Caco-2 (cell line): Measurements from ENCODE around the gene ZNF132. TPM values are rescaled to one million over a fixed set of nuclear protein-coding genes. Genes with fewer than 3 reads are reported as not detected.

ENCODE experiments used
- BruUV-seq: library from RNA; stranded (reverse); fragments of 400-500 nt; replicated peaks from 2 replicates; lab custom pipeline; 2021; lab: Mats Ljungman, UMichigan
- CTCF ChIA-PET: fragments of 300-600 bp; sonication (Branson Sonifier 250); formaldehyde crosslinking; loops from one replicate; lab custom pipeline; 2022; ENCODE audit warnings: antibody characterized with exemption; lab: Charles Lee
- POLR2A ChIA-PET: fragments of 300-600 bp; sonication (Branson Sonifier 250); formaldehyde crosslinking; loops from one replicate; lab custom pipeline; 2022; ENCODE audit warnings: antibody characterized with exemption; lab: Charles Lee
- DNase-seq, 2 experiments: peaks; one replicate each; pipeline versions ENCODE4 v3.0.0 to v3.0.0-alpha.2; 2020 to 2022
- H3K27me3 ChIP-seq: replicated peaks from 2 replicates; pipeline ENCODE4 v1.6.0; 2011; ENCODE audit warnings: low read length; ENCODE audit not compliant: control insufficient read depth, insufficient read depth
- H3K36me3 ChIP-seq: 2 replicates; pipeline ENCODE4 v1.5.1; 2011; ENCODE audit warnings: low read length; ENCODE audit not compliant: control insufficient read depth, insufficient read depth
- H3K4me1 ChIP-seq: fragments of 250-450 bp; sonication (Bioruptor Pico); 2 replicates; pipeline ENCODE4 v1.5.1; 2020; ENCODE audit warnings: mild to moderate bottlenecking
- H3K4me3 ChIP-seq: 2 replicates; pipeline ENCODE4 v1.5.1; 2011; ENCODE audit warnings: low read depth, mild to moderate bottlenecking, control low read depth, low read length
- H3K9me3 ChIP-seq: fragments of 250-450 bp; sonication (Bioruptor Pico); 2 replicates; pipeline ENCODE4 v1.5.1; 2020; ENCODE audit warnings: mild to moderate bottlenecking, moderate library complexity
- H3K27ac Mint-ChIP-seq: one replicate; pipeline ENCODE4 v1.8.0; 2022; ENCODE audit warnings: mixed read lengths; ENCODE audit not compliant: unreplicated experiment
- H3K27me3 Mint-ChIP-seq: one replicate; pipeline ENCODE4 v1.8.0; 2022; ENCODE audit warnings: mixed read lengths; ENCODE audit not compliant: insufficient read depth, unreplicated experiment
- H3K36me3 Mint-ChIP-seq: one replicate; pipeline ENCODE4 v1.8.0; 2022; ENCODE audit warnings: mild to moderate bottlenecking, mixed read lengths; ENCODE audit not compliant: insufficient read depth, unreplicated experiment
- H3K4me1 Mint-ChIP-seq: one replicate; pipeline ENCODE4 v1.8.0; 2022; ENCODE audit warnings: low read depth, mixed read lengths; ENCODE audit not compliant: unreplicated experiment
- H3K4me3 Mint-ChIP-seq: one replicate; pipeline ENCODE4 v1.8.0; 2022; ENCODE audit warnings: mild to moderate bottlenecking, moderate library complexity, mixed read lengths; ENCODE audit not compliant: unreplicated experiment
- H3K9me3 Mint-ChIP-seq: one replicate; pipeline ENCODE4 v1.8.0; 2022; ENCODE audit warnings: mixed read lengths; ENCODE audit not compliant: unreplicated experiment
- CTCF ChIP-seq, 2 experiments: fragments of 200-600 bp in 1 of 2; IDR thresholded peaks; 1 replicate in 1 of 2; 2 replicates in 1 of 2; pipeline versions ENCODE4 v1.5.1 to v1.8.0; 2011 to 2022; ENCODE audit warnings: antibody characterized with exemption in 1 of 2, control low read depth in 1 of 2, inconsistent platforms in 1 of 2, low read depth in 1 of 2, low read length in 1 of 2, mild to moderate bottlenecking in 1 of 2, moderate library complexity in 1 of 2; ENCODE audit not compliant: insufficient read depth in 1 of 2, severe bottlenecking in 1 of 2, unreplicated experiment in 1 of 2
- intact Hi-C: fragments of 100-400 bp; cut with micrococcal nuclease; formaldehyde crosslinking; loops from one replicate; pipeline ENCODE4 v1.10.0; 2022; ENCODE audit not compliant: unreplicated experiment
- total RNA-seq: library from RNA; stranded (reverse); gene quantifications from 2 replicates; pipeline ENCODE4 v1.2.3, GENCODE V29; 2022

Gene ZNF132
- total RNA-seq, 1 experiment from 2014 or later = not detected

- H3K9me3 Mint-ChIP-seq = no peaks in the 10 kb centered on the region
- ChIA-PET CTCF (no interaction called here), POLR2A (no interaction called here)
- Histone ChIP-seq H3K36me3 (no peaks in the 10 kb centered on the region), H3K4me3 (no peak overlapping the region), H3K27me3 (no peaks in the 10 kb centered on the region), H3K4me1 (no peaks in the 10 kb centered on the region), H3K9me3 (no peaks in the 10 kb centered on the region)
- H3K27ac Mint-ChIP-seq = no peak overlapping the region
- intact Hi-C loops = no loop called here
- H3K4me3 Mint-ChIP-seq = no peak overlapping the region
- TF ChIP-seq CTCF (IDR thresholded peaks at IDR 0.05; ENCODE audit: insufficient read depth in 1 of 2, low read depth in 1 of 2, low read length in 1 of 2, severe bottlenecking in 1 of 2, unreplicated experiment in 1 of 2) = no peak
- no peak for DNase-seq
- H3K36me3 Mint-ChIP-seq = peaks cover 8% of the 10 kb centered on the region
- no TSS peak for BruUV-seq
- H3K27me3 Mint-ChIP-seq = no peaks in the 10 kb centered on the region
- no peaks in the 10 kb centered on the region for H3K4me1 Mint-ChIP-seq
Observed at GRCh38 chr19:58482372-58482771, 42.4 kb upstream of the ZNF132 start.

- Mint-ChIP-seq H3K27me3 (no peaks in the 10 kb centered on the region), H3K27ac (peak overlapping the region; percentile 66), H3K36me3 (peaks cover 14% of the 10 kb centered on the region), H3K9me3 (no peaks in the 10 kb centered on the region), H3K4me3 (no peak overlapping the region), H3K4me1 (no peaks in the 10 kb centered on the region)
- ChIA-PET CTCF (no interaction called here), POLR2A (no interaction called here)
- intact Hi-C loops = no loop called here
- no peaks in the 10 kb centered on the region for H3K9me3 ChIP-seq
- DNase-seq = no peak
- no peaks in the 10 kb centered on the region for H3K27me3 ChIP-seq
- H3K4me1 ChIP-seq = peaks cover 5% of the 10 kb centered on the region; the same call in 1 of the 2 replicates
- no TSS peak for BruUV-seq
- no peak for TF ChIP-seq CTCF (IDR thresholded peaks at IDR 0.05; ENCODE audit: insufficient read depth in 1 of 2, low read depth in 1 of 2, low read length in 1 of 2, severe bottlenecking in 1 of 2, unreplicated experiment in 1 of 2)
- no peaks in the 10 kb centered on the region for H3K36me3 ChIP-seq
- no peak overlapping the region for H3K4me3 ChIP-seq
Observed at GRCh38 chr19:58480831-58481230, 40.9 kb upstream of the ZNF132 start.

- Histone ChIP-seq H3K36me3 (no peaks in the 10 kb centered on the region), H3K9me3 (no peaks in the 10 kb centered on the region), H3K27me3 (no peaks in the 10 kb centered on the region), H3K4me1 (peaks cover 5% of the 10 kb centered on the region; the same call in 1 of the 2 replicates), H3K4me3 (no peak overlapping the region)
- Mint-ChIP-seq H3K4me3 (no peak overlapping the region), H3K27ac (peak overlapping the region; percentile 66), H3K4me1 (no peaks in the 10 kb centered on the region), H3K9me3 (no peaks in the 10 kb centered on the region), H3K27me3 (no peaks in the 10 kb centered on the region), H3K36me3 (peaks cover 18% of the 10 kb centered on the region)
- intact Hi-C loops = no loop called here
- no TSS peak for BruUV-seq
- CTCF ChIA-PET = no interaction called here
- POLR2A ChIA-PET = no interaction called here
- no peak for TF ChIP-seq CTCF (IDR thresholded peaks at IDR 0.05; ENCODE audit: insufficient read depth in 1 of 2, low read depth in 1 of 2, low read length in 1 of 2, severe bottlenecking in 1 of 2, unreplicated experiment in 1 of 2)
- DNase-seq = no peak
Observed at GRCh38 chr19:58480481-58480830, 40.5 kb upstream of the ZNF132 start.
